GM12891 (cell line): ENCODE measurements around the gene ELF2.

ENCODE experiments used
- POLR2A ChIP-seq: IDR thresholded peaks from 2 replicates; pipeline ENCODE4 v1.6.1; 2011; ENCODE audit warnings: low read depth, low read length, control low read depth
- POLR2AphosphoS5 ChIP-seq: IDR thresholded peaks from 2 replicates; pipeline ENCODE4 v1.6.1; 2011; ENCODE audit warnings: low read depth, low read length, control low read depth
- SPI1 ChIP-seq: IDR thresholded peaks from 2 replicates; pipeline ENCODE4 v1.6.1; 2011; ENCODE audit warnings: low read depth, low read length, control low read depth
- TAF1 ChIP-seq: IDR thresholded peaks from 2 replicates; pipeline ENCODE4 v1.6.1; 2011; ENCODE audit warnings: low read depth, low read length, control low read depth

DNA sequence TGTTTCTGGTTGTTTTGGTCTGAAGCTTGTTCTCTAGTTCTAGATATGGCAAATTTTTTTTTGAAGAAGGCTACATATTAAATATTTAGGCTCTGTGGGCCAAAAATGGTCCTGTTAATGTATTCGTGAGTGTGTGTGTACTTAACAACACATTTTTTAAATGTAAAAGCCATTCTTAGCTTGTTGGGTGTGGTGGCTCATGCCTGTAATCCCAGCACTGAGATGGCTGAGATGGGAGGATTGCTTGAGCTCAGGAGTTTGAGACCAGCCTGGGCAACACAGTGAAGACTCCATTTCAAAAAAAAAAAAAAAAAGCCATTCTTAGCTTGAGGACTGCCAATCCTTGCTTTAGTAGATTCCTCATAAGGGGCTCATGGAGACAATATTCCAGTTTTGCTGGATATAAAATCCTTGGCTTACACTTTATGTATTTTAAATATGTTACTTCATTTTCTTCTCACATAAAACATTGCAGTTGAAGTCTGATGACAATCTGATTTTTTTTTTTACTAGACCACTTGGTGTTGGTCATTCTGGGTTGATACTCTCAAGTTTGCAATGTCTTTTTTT is 138.1 kb downstream of the ELF2 start:
- TF ChIP-seq TAF1 (no peak), POLR2A (no peak), POLR2AphosphoS5 (no peak), SPI1 (no peak)
